AG10803 (cell line): ENCODE data around the gene KCNT1.

Experiments used
- DNase-seq: peaks from one replicate; pipeline ENCODE4 v3.0.0; 2010; ENCODE audit warnings: low read depth
- H3K4me3 ChIP-seq: 2 replicates; pipeline ENCODE4 v1.5.1; 2011; ENCODE audit warnings: mild to moderate bottlenecking, low read length, control low read depth
- TF ChIP-seq, protein P1 (sequence below): conservative IDR thresholded peaks from 2 replicates; pipeline ENCODE4 v1.5.1; 2011; ENCODE audit warnings: mild to moderate bottlenecking, low read length, control low read depth, inconsistent platforms

Gene KCNT1

DNA sequence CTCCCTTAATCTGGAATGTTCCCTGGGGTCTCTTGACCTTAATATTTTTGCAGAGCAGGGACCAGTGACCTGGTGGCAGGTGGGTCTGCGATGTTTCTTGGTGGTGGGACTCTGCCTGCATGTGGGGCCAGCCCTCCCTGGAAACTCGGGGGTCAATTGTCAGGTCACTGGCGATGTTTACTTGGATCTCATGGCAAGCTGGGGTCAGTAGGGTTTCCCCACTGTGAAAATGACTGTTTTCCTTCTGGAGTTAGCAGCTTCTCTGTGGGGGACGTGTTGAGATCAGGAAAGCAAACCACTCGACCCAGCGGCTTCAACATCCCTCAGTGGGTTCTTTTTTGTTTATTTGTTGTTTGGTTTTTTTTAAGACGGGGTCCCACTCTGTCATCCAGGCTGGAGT is 73.9 kb downstream of the KCNT1 start:
- no peak for DNase-seq
- no peak overlapping the region for H3K4me3 ChIP-seq
- TF ChIP-seq, protein P1, sequence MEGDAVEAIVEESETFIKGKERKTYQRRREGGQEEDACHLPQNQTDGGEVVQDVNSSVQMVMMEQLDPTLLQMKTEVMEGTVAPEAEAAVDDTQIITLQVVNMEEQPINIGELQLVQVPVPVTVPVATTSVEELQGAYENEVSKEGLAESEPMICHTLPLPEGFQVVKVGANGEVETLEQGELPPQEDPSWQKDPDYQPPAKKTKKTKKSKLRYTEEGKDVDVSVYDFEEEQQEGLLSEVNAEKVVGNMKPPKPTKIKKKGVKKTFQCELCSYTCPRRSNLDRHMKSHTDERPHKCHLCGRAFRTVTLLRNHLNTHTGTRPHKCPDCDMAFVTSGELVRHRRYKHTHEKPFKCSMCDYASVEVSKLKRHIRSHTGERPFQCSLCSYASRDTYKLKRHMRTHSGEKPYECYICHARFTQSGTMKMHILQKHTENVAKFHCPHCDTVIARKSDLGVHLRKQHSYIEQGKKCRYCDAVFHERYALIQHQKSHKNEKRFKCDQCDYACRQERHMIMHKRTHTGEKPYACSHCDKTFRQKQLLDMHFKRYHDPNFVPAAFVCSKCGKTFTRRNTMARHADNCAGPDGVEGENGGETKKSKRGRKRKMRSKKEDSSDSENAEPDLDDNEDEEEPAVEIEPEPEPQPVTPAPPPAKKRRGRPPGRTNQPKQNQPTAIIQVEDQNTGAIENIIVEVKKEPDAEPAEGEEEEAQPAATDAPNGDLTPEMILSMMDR = no peak

DNA sequence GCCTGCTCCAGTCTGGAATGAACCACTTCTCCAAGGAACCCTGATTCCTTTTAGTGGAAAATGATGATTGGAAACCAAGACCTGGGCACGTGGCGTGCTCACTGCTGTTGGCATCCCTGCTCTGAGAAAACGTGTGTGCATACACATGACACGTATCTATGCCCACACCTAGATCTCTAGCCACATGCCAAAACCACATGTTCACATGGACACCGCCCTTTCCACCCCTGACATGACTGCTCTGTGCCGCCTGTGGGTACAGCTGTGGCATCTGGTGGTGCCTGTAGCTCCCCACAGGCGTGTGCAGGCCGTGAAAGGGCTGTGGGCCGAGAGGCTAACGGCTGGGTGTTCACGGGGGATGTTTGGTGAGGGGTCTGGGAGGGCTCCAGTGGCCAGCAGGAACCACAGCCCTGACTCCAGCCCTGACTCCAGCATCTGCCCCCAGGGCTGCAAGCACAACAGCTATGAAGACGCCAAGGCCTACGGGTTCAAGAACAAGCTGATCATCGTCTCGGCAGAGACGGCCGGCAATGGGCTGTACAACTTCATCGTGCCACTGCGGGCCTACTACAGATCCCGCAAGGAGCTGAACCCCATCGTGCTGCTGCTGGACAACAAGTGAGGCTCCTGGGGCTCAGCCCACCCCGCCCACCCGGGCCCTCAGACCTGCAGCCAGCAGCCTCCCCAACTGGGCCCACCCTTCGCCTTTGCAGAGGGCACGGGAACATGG is 75.1 kb downstream of the KCNT1 start:
- TF ChIP-seq, protein P1 = no peak
- no peak for DNase-seq

GRCh38 chr9:135777623-135778177 is 75.7 kb downstream of the KCNT1 start:
- no peak overlapping the region for H3K4me3 ChIP-seq
- DNase-seq = no peak
- TF ChIP-seq, protein P1 = no peak

More for the DNA sequence above, 75.1 kb downstream of the KCNT1 start:
- no peak overlapping the region for H3K4me3 ChIP-seq

- TF ChIP-seq, protein P1 = no peak
- H3K4me3 ChIP-seq = no peak overlapping the region
- no peak for DNase-seq
Measured at GRCh38 chr9:135778421-135778820, 76.4 kb downstream of the KCNT1 start.

- TF ChIP-seq, protein P1 = no peak
- H3K4me3 ChIP-seq = no peak overlapping the region
- no peak for DNase-seq
Measured at GRCh38 chr9:135779571-135779970, 77.6 kb downstream of the KCNT1 start.

GRCh38 chr9:135780086-135780485 is 78.1 kb downstream of the KCNT1 start:
- no peak overlapping the region for H3K4me3 ChIP-seq
- TF ChIP-seq, protein P1 = no peak
- no peak for DNase-seq

DNA sequence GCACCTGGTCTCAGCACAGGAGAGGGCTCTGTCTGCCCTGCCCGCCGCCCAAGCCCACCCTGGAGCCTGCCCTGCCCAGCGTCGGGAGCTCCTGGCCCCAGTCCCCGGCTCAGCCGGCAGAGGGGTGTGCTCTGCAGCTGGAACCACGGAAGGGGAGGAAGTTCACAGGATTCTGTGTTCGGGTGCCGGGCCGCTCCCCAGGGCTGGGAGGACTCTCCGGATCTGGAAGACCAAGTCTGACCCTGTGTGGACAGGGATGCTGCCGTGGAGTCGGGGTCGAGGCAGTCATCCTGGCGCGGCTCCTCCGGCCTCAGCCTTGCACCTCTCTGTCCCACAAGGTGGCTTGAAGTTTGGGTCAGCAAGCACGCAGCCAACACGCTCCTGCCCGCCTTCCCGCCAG is 78.6 kb downstream of the KCNT1 start:
- no peak overlapping the region for H3K4me3 ChIP-seq
- TF ChIP-seq, protein P1 = no peak
- DNase-seq = no peak
